HG03565 (cell line): ENCODE results near the gene NFATC3.
"Not testable (repeated sequence)": the region's sequence is repeated elsewhere in the genome, so short reads cannot be mapped to it uniquely, and the experiment has no call there.

Source experiments
- ATAC-seq: cut with Tn5 transposase; IDR thresholded peaks from one replicate; pipeline ENCODE4 v1.9.1; 2021; ENCODE audit warnings: mild to moderate bottlenecking, moderate library complexity; ENCODE audit not compliant: unreplicated experiment

The NFATC3 gene

DNA sequence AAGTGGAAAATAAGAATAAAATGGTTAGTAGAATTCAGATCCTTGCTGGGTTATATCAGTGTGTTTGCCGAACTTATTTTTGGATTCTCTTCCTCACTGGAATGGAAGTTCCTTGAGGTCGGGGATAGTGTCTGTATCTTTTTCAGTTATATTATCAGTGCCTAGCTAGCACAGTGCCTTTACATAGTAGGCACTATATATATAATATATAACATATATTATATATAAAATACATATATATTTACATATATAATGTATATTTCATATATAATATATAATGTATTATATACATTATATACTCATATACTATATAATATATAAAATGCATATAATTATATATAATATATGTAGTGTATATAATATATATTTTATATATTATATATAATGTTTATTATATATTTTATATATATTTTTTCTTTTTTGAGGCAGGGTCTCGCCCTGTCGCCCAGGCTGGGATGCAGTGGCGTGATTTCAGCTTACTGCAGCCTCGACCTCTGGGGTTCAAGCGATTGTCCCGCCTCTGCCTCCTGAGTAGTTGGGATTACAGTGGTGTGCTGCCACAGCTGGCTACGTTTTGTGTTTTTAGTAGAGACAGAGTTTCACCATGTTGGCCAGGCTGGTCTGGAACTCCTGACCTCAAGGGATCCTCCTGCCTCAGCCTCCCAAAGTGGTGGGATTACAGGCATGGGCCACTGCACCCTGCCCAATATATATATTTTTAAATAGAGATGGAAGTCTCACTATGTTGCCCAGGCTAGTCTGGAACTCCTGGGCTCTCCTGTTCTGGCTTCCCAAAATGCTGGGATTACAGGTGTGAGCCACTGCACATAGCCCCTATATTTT is 3.2 kb downstream of the NFATC3 start:
- no peak for ATAC-seq

DNA sequence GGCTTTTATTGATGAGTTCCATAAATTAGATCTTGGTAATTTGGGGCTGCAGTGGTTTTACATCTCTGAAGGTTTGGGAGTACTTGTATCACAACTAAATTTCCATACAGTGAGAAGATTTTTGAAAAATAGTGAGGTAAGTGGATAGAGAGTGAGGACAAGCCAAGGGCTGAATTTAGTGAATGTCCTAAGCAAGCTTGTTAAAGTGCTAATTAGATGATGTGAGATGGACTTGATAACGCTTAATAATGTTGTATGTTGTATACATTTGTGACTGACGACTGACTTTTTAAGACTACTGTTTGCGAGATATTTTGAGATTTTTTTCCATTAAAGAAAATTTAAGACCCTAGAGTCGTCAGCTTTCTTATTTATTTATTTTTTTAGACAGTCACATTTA is 3.9 kb downstream of the NFATC3 start:
- ATAC-seq = no peak

DNA sequence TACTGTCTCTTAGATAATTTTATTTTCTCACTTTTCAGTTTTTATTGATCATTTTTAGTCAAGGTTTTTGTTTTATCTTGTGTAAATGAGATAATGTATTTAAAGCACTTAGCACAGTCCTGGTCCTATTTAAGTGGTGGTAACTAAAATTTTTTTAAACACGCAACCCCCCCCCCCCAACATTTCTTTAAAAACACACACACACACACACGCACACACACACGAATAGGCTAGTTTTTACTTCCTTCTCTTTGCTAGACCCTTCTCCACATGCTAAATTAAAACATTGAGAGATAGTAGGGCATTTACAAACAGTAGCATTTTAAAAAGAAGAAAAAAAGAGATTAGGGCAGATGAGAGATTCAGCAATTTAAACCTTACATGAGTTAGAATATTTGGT is 5.0 kb downstream of the NFATC3 start:
- ATAC-seq = no peak

- no peak for ATAC-seq
These were observed 5.4 kb downstream of the NFATC3 start for GRCh38 chr16:68090533-68090932.

- no peak for ATAC-seq
These were observed 6.5 kb downstream of the NFATC3 start for GRCh38 chr16:68091380-68092261.

GRCh38 chr16:68092275-68092674 is 7.1 kb downstream of the NFATC3 start:
- ATAC-seq = not testable (repeated sequence)

DNA sequence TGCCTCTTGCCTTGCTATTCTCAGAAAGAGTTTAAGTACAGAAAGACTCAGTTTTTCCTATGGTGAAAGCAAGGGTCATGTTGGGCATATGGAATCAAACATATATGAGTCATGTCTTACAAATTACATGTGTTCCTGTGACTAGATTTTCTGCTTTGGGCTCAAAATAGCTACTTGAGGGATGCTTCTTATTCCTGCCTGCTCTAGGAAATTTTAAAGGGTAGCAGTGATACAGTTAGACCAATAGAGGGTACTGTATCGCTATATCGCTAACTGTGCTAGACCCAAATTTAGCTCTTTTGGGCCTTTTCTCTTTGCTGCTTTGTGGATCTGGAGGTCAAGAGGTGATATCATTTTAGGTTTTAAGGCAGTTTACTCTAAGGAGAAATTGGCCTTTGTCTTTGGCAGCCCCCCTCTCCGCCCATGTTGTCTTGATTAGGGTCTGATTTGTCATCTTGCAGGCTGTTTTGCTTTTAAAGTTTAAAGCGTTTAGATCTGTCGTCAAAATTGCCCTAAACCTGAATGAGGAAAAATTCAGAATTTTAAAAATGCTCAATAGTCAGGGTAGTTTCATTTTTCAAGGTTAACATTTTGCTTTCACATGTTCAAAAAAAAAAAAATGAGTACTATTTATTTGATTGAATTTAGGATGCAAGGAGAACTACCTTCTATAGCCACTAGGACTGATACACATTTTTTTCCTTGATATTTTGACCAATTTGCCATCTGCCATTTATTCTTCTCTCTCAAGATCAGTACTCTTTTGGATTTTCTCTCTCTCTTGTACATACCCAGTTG is 8.8 kb downstream of the NFATC3 start:
- no peak for ATAC-seq

- ATAC-seq = no peak
These were observed 9.4 kb downstream of the NFATC3 start for GRCh38 chr16:68094614-68094934.

- no peak for ATAC-seq
These were observed 11.3 kb downstream of the NFATC3 start for GRCh38 chr16:68096491-68096890.

DNA sequence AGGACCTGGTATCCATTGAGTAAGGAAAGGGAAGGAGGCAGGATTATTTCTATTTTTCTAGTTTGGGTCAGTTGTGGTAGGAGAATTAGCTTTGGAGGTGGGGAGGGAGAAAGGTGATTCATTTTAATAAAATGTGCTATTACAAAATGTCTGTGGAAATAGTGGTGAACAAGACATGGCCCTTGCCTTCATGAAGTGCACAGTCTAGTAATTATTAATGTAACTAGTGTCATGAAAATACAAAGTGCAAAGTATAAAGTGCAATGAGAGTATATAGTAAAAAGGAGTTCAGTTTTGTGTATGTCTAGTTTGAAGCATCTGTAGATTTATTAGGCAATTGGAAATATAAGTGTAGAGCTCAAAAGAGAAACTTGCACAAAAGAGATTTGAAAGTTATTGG is 11.9 kb downstream of the NFATC3 start:
- no peak for ATAC-seq

GRCh38 chr16:68097895-68098294 is 12.7 kb downstream of the NFATC3 start:
- ATAC-seq = no peak

DNA sequence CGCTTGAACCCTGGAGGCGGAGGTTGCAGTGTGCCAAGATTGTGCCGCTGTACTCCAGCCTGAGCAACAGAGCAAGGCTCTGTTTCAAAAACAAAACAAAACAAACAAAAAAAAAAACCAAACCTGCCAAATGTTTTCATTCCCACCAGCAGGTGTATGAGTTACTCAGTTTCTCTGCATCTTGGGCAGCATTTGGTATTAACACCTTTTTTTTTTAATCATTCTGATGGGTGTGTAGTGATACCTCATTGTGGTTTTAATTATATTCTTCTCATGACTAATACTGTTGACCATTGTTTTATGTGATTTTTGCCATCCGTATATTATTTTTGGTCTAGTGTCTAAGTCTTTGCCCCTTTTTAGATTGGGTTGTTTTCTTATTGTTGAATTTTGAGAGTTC is 15.3 kb downstream of the NFATC3 start:
- no peak for ATAC-seq

- no peak for ATAC-seq
These were observed 20.4 kb downstream of the NFATC3 start for GRCh38 chr16:68105611-68106010.

- ATAC-seq = not testable (repeated sequence)
These were observed 22.2 kb downstream of the NFATC3 start for GRCh38 chr16:68107230-68107928.

- ATAC-seq = not testable (repeated sequence)
These were observed 24.0 kb downstream of the NFATC3 start for GRCh38 chr16:68109156-68109555.

DNA sequence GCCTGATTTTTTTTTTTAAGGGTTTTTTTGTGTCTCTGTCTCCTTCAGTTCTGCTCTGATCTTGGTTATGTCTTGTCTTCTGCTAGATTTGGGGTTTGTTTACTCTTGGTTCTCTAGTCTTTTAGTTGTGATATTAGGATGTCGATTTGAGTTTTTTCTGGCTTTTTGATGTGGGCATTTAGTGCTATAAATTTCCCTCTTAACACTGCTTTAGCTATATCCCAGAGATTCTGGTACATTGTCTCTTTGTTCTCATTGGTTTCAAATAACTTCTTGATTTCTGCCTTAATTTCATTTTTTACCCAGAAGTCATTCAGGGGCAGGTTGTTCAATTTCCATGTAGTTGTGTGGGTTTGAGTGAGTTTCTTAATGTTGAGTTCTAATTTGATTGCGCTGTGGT is 25.4 kb downstream of the NFATC3 start:
- ATAC-seq = not testable (repeated sequence)

- no peak for ATAC-seq
These were observed 26.2 kb downstream of the NFATC3 start for GRCh38 chr16:68111379-68111778.

DNA sequence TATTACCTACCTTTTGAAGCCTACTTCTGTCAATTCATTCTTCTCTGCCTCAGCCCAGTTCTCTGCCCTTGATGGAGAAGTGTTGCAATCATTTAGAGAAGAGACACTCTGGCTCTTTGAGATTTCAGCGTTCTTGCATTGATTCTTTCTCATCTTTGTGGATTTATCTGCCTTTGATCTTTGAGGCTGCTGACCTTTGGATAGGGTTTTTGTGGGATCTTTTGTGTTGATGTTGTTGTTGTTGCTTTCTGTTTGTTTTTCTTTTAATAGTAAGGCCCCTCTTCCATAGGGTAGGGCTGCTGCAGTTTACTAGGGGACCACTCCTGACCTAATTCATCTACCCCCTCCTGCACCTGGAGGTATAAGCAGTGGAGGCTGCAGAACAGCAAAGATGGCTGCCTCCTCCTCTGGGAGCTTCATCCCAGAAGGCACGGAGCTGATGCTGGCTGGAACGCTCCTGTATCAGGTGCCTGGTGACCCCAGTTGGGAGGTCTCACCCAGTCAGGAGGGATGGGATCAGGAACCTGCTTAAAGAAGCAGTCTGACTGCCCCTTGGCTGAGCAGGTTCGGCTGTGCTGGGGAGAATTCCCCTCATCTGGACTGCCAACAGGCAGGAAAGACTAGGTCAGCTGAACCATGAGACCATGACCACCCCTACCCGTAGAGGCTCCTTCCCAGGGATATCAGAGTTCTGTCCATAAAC is 28.0 kb downstream of the NFATC3 start:
- no peak for ATAC-seq

GRCh38 chr16:68113765-68114240 is 28.6 kb downstream of the NFATC3 start:
- no peak for ATAC-seq

DNA sequence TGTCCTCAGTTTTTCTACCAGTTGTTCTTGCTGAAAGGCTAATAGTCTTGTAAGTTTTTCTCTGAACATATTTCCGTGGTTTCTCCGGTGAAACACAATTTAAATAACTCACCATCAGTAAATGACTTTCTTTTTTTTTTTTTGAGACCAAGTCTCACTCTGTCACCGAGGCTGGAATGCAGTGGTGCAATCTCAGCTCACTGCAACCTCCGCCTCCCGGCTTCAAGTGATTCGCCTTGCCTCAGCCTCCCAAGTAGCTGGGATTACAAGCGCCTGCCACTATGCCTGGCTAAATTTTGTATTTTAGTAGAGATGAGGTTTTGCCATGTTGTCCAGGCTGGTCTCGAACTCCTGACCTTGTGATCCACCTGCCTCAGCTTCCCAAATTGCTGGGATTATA is 29.8 kb downstream of the NFATC3 start:
- ATAC-seq = not testable (repeated sequence)
